Lung microvascular endothelial cell (primary cell): ENCODE data around the gene DEPDC7. TPM values are rescaled to one million over a fixed set of nuclear protein-coding genes. Genes with fewer than 3 reads are reported as not detected.
"Not testable (repeated sequence)": the region's sequence is repeated elsewhere in the genome, so short reads cannot be mapped to it uniquely, and the experiment has no call there.

ENCODE experiments used
- DNase-seq, 2 donors: peaks; one replicate each; pipeline versions ENCODE4 v3.0.0 to v3.0.0-alpha.2; 2010; ENCODE audit warnings: low read depth in 2 of 2
- total RNA-seq: library from RNA; depleted of rRNA; stranded (reverse); fragments of >200 nt; gene quantifications from 2 replicates; pipeline ENCODE4 v1.2.1, GENCODE V29; 2014

Gene DEPDC7
- total RNA-seq, result under 0.01 and 0.20 TPM in 2 replicates

GRCh38 chr11:33015621-33016551 is at the start of gene DEPDC7:
TSS of gene DEPDC7 (plus strand) at chr11:33015878. CDS start at chr11:33015956, 78 bp downstream.
- peak; percentile 61 to 72 for DNase-seq

GRCh38 chr11:32968541-32968940 is 47.1 kb upstream of the DEPDC7 start:
- no peak for DNase-seq

GRCh38 chr11:32972233-32972632 is 43.4 kb upstream of the DEPDC7 start:
- DNase-seq, result not testable (repeated sequence)

GRCh38 chr11:32972781-32973180 is 42.9 kb upstream of the DEPDC7 start:
- no peak for DNase-seq

GRCh38 chr11:32982626-32983025 is 33.1 kb upstream of the DEPDC7 start:
- DNase-seq, result no peak

- no peak for DNase-seq
These were observed 32.2 kb upstream of the DEPDC7 start for GRCh38 chr11:32983506-32983905.

- DNase-seq, result no peak
These were observed 30.1 kb upstream of the DEPDC7 start for GRCh38 chr11:32985600-32985999.

- DNase-seq, result no peak
These were observed 27.8 kb upstream of the DEPDC7 start for GRCh38 chr11:32987851-32988250.

GRCh38 chr11:32990481-32990880 is 25.2 kb upstream of the DEPDC7 start:
- DNase-seq, result no peak

- DNase-seq, result no peak
These were observed 24.3 kb upstream of the DEPDC7 start for GRCh38 chr11:32991427-32991826.

GRCh38 chr11:32991898-32992297 is 23.8 kb upstream of the DEPDC7 start:
- no peak for DNase-seq

- DNase-seq, result peak; percentile 4 to 68
These were observed 15.5 kb upstream of the DEPDC7 start for GRCh38 chr11:33000181-33000580.

GRCh38 chr11:33001281-33001680 is 14.4 kb upstream of the DEPDC7 start:
- DNase-seq, result no peak

GRCh38 chr11:33001751-33002542 is 13.7 kb upstream of the DEPDC7 start:
- no peak for DNase-seq

GRCh38 chr11:33005175-33005574 is 10.5 kb upstream of the DEPDC7 start:
- DNase-seq, result peak in 1 of 2 donors; percentile 27

- DNase-seq, result no peak
These were observed 9.7 kb upstream of the DEPDC7 start for GRCh38 chr11:33006010-33006409.

- no peak for DNase-seq
These were observed 1.9 kb upstream of the DEPDC7 start for GRCh38 chr11:33013755-33014154.

GRCh38 chr11:33016654-33017053 is 976 bp downstream of the DEPDC7 start:
- no peak for DNase-seq

GRCh38 chr11:33017478-33017877 is 1.8 kb downstream of the DEPDC7 start:
- DNase-seq, result no peak

GRCh38 chr11:33017965-33018364 is 2.3 kb downstream of the DEPDC7 start:
- DNase-seq, result no peak

GRCh38 chr11:33018840-33019239 is 3.2 kb downstream of the DEPDC7 start:
- no peak for DNase-seq

- no peak for DNase-seq
These were observed 5.8 kb downstream of the DEPDC7 start for GRCh38 chr11:33021501-33021900.
